GM20431 (cell line): ENCODE measurements around the gene DAAM1.

ENCODE experiments used
- in situ Hi-C: fragments of 300-500 bp; cut with MseI, MboI; formaldehyde crosslinking; loops from one replicate; pipeline ENCODE4 v1.15.0; 2020; ENCODE audit warnings: low sequenced_read_pairs; ENCODE audit not compliant: unreplicated experiment

DAAM1 gene

DNA sequence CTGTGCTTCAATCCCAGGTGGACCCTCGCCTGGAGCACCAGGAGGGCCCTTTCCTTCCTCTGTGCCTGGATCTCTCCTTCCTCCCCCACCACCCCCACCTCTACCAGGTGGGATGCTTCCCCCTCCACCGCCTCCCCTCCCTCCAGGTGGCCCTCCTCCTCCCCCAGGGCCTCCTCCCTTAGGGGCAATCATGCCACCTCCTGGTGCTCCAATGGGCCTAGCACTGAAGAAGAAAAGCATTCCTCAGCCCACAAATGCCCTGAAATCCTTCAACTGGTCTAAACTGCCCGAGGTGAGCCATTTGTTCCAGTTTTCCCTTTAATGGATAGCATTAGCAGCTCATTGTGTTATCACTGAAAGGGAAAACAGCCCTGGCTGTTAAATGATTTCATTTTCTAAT is 142.8 kb downstream of the DAAM1 start:
- in situ Hi-C loops, result no loop called here

DNA sequence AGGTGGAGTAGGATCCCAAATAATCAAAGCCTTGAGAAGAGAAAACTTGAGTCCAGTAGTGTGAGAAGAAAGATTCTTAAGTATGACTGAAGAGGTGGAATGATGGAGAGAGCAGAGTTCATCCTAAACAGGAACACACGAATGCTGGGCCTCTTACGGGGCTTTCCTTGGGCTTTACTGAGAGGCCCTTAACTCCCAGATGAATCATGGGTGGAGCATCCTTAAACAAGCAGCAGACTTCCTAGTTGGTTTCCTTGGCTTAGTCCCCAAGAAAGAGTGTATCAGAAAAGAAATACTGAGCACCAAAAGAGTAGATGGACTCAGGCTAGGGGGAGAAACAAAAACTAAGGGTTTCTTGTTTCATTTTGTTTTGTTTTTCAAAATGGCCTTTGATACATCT is 144.3 kb downstream of the DAAM1 start:
- in situ Hi-C loops, result no loop called here

DNA sequence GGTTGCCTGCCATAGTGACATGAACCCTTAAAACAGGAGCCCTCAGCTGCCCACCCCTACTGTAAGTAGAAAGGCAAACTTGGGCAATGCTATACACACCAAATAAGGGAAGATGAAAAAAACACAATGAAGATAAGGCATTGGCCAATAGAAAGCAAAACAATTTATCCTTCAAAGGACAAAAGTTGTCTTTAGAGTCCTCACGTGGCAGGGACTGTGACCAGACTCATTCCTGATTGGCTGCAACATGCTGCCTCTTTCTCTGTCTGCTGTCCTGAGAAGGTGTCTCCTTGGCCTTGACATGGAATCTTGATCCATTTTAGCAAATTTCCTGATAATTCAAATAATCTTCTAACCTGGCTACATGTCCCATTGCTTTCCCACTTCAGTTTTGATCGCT is 144.8 kb downstream of the DAAM1 start:
- in situ Hi-C loops, result no loop called here

DNA sequence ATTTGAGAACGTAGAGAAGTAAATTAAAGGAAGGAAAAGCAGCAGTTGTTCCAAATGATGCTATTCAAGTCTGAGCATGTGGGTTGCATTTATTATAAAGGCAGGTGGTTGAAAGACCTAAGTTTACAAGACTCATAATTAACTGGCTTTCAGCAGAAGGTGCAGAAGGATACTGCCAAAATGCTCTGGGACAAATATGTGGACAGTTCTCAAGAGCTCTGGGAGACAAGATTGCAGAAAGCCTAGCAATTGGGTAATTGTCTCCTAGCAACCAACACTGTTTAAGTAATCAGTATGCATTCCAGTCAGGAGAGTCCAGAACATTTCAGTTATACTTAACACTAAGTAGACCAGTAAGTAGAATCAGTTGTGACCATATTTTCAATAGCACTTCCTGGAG is 145.2 kb downstream of the DAAM1 start:
- in situ Hi-C loops, result no loop called here

DNA sequence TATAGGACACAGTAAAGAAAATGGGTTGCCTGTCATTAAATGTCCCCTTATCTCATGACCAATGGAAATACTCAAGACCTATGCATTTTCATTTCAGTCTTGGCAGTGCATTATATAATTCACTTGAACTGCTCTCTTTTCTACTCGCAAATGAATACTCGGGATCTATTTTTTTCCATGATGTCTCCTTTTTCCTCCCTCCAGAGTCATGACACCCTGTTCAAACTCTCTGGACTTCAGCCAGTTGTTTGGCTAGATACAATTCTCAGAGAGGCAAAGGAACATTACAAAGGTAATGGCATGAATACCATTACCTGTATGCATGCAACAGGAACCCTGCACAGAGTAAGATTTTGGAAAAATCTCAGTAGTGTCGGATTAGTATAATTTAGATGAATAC is 145.8 kb downstream of the DAAM1 start:
- in situ Hi-C loops, result no loop called here

DNA sequence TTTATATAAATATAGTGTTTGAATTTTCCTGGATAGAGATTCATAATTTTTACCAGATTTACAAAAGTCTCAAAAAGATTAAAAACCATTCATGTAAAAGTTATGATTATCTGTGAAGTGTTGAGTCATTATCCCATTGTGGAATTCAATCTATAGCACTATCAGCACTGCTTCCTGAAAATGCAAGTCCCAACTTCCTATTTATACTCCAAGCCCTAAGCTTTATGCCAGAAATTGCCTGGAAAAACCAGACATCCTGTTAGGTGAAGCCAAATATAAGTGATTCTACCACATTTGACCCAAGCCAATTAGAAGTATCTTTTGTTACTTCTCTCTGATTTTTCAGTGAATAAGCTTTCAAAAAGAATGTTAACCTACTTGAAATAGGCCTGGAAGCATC is 147.6 kb downstream of the DAAM1 start:
- in situ Hi-C loops, result no loop called here

DNA sequence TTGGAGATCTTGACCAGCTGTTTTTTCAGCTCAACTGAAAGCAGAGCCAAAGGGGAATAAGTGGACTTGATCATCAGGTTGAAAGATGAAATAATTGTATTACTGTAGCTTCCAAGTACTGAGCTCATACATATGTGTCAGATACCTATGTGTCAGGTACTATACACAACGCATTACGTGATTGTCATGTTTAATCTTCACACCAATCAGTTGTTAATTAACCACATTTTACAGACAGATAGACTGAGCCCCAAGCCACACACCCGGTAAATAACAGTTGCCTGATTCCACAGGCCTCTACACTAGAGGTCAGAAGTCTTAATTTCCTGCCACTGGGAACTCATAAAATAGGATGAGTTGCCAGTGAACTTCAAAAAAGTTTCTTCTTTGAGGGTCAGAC is 148.2 kb downstream of the DAAM1 start:
- in situ Hi-C loops, result no loop called here

DNA sequence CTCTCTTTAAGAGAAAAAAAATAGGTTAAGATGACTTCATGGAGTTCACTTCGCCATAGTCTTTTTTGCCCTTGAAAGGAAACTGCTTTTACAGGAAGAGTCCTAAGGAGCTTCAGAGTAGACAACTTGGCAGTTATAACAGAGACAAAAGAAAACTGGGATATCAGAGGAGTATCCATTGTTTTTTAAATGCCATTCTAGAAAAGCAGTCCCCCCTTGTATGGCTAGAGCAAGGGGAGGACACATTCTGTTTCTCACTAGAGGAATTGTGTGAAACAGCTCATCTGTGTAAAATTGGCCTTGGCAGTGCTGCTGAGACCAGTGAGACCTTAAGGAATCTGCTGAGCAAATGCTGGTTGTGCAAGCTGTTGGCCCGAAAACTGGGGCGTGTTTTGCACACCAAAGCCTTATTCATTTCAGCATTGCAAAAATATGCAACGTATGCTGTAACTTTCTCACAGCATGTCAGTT is 148.7 kb downstream of the DAAM1 start:
- in situ Hi-C loops, result no loop called here

DNA sequence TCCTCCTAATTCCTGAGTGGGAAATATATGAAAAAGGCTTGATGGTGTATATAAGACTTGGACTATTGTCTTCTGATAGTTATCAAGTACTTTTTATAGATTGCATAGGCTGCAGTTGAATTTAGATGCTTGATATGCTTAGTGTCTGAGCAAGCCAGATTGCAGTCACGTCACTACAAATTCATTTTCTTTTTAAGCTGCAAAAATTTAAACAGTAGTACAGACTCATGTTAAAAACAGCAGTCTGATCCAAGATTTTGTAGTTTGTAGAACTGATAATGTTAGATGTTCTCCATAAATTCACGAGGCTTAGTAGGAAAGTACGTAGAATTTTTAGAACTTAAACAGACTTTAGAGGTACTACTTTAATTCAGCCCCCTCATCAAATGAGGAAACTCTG is 150.3 kb downstream of the DAAM1 start:
- in situ Hi-C loops, result no loop called here

DNA sequence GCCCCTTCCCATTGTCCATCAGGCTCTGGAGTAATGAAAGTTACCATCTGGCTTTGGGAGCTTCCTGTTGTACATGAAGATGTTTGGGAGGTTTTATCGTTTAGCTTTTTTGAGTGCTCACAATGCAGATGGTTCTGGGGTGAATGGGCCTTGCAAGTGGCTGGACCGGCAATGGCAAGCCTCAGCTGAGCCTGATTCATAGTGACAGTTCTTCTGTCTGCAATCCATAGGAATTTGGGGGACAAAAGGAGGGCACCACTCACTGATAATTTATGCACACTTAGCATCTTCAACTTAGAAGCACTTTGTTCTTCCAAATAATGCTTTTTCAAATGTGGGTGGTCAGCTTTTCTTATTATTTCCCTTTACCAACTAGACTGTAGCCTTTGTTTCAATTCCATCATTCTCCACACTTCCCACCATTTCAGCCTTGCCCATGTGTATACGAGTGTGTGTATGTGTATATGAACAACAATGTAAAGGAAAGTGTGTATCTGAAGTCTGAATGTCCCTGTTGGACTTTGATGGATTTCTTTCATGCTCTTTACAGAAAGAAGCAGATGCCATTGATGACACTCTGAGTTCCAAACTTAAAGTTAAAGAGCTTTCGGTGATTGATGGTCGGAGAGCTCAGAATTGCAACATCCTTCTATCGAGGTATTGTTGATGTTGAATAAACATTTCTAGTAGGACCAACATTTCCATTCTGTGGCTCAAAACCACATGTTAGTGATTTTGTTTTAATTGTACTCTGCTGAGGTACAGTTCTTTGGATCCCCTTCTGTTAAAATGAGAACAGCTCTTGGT is 151.3 kb downstream of the DAAM1 start:
- in situ Hi-C loops, result no loop called here

DNA sequence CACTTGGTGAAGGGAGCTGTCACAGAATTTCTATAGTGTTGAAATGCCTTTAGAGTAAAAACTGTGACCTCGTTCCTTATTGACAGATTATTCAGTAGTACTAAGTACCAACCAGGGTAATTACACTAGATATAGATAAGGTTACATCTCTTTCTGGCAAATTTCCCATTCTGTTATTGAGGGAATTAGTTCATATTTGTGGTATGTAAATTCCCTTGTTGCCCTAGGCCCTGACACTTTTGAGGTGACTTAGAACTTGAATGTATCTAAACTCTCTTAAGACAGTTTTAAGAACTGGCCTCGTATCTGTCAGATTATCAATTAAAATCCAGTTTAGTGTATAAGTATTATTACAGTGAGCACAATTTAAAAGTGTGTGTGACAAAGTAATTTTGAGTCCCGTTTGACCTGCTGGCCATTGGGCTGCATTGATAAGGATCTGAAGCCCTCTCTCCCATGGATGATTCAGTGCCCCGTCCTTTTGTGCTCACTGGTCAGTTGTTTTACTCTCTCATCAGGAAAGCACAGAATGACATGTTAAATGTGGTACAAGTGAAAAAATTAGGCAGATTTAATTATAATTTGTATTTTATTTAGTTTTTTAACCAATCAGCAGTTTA is 153.5 kb downstream of the DAAM1 start:
- in situ Hi-C loops, result no loop called here

DNA sequence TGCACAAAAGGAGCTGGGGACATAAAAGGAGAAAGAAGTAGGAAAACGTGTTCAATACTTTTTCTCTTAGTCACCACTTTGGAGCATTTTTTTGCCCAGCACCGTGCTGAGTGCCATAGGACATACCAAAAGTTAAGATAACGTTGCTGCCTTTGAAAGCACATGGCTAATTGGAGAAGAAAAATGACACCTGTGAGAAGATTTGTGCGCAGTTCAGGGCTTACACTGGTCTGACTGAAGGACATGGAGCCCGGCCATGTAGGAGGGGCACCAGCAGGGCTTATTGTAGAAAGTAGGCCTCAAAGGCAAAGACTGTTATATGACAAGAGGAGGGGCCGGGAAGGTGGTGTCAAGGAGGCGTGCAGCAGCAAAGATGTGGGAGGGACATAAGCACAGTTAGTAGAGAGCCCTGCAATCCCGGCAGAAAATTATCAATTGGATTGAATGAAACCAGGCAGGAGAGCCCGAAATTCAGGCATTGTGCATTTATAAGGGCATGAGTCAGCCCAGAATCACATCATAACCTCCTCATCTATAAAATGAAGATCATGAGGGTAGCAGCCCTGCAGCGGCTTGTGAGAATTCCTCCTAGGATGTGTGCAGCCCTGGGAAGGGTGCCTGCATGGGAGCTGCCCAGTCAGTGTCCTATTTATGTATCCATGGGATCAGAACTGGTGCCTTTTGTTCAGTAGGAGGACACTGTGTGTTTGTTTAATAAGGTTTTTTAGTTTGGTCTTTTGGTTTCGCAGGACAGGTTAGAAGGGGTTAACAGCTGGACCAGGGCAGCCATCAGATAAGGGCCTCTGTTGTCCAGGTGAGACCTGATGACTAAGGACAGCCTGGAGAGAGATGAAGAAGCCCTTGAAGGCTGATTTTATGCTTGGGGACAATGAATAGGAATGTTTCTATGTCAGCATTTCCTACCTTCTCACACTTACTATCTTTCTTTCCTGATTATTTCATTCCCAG is 154.3 kb downstream of the DAAM1 start:
- in situ Hi-C loops, result no loop called here

DNA sequence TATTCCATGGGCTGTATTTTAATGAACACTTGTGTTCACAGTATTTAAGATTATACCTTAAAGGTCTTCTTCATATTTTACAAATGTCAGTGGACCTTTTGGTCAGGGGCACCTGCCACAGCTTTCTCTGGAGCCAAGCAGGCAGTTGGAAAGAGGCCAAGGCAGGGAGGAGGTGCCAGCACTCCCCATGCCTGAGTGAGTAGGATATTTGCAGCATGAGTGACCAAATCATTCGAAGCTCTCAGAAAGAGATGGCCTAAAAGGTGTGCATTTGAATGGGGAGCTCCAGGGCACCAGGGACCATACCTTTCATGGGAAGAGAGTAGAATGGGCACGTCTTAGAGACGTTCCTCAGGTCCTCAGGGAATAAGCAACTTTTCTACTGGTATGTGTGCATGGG is 155.1 kb downstream of the DAAM1 start:
- in situ Hi-C loops, result no loop called here

DNA sequence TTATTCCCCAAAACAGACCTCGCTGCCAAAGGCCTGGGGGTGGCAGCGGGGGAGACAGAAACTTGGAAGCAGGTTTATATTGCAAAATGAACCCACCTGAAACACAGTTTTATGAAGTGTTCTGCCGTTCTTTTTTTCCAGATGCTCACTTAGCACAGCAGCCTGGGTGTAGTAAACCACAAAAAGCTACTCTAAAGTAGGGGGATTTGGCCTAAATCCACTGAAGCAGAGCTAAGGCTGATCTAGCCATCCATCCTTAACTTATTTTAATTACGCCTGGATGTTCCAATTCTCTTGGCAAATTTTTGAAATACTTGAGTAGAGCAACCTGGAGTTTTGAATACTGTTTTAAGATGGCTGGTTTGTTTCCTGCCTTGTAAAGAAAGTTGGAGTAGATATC is 155.5 kb downstream of the DAAM1 start:
- in situ Hi-C loops, result no loop called here

DNA sequence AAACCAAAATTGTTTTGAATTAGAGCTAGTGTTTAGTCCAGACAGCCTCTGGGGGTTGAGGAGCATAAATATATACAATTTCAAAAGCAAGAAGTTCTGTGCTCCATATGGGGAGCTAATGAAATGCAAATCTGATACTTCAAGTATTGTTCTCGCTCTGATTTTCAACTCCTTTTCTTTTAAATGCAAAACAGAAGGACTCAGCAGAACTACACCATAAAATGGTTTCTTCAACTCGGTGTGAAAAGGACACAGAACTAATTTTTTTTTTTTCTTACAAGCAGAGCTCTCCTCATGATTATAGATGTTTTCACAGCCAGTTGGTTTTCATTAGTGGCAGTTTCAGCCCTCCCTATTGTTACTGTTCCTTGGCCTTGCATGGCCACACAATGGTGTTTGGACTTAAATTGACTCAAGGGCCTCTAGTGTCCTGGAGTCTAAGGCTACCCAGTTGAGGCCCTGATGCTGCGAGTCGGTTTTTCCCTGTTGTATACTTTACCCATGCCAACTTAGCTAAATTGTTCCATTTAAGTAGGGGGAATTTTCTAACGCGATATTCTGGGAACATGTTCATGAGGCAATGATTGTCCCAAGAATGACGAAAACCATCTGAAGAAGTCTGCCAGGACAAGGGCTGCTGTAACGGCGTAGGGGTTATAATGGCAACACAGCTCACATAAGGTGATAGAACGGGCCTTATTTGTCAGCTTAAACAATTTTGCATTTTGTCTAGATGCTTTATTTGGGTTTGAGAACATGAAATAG is 156.4 kb downstream of the DAAM1 start:
- in situ Hi-C loops, result no loop called here

DNA sequence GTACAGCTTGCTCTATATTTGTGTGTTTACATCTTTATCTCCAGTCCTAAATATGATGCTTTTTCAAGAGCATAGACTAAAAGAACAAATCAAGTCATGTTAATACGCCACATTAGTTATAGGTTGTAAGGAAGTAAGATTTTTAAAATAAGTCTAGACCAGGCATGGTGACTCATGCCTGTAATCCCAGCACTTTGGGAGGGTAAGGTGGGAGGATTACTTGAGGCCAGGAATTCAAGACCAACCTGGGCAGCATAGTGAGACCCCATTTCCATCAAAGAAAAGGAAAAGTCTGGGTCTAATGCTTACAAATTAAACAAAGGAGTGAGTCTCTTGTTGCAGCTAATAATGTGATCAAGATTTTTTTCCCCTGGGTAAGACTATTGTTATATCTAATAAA is 157.9 kb downstream of the DAAM1 start:
- in situ Hi-C loops, result no loop called here

DNA sequence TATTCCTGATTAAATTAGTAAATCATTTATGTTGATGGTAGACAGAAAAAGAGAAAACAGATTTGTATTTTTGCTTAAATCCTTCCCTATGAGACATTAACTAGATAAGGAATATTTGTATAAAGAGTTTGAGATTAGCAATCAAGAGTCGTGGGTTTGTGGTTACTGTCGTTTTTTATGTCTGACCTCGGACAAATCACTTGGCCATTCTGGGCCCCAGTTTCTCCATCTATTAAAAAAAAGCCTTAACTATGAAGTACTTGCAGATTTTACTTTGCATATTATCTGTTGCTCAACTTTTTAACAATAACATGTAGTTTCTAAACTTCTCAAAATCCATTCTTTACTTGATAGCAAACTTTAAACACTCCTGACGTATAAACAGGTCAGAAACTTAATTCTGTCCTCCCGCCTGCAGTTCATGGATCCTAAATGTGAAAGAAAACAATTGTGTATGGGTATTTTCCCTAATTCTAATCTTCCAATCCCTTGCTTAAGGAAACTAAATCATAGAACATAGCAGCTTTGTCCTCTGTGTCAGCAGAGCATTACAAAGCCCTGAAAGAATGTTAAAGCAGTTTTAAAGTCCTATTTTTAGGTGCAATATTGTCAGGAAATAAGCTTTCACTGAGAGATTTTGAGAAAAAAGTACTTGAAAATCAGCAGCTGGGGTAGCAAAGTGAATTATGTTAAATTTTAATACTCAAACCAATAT is 158.5 kb downstream of the DAAM1 start:
- in situ Hi-C loops, result no loop called here

DNA sequence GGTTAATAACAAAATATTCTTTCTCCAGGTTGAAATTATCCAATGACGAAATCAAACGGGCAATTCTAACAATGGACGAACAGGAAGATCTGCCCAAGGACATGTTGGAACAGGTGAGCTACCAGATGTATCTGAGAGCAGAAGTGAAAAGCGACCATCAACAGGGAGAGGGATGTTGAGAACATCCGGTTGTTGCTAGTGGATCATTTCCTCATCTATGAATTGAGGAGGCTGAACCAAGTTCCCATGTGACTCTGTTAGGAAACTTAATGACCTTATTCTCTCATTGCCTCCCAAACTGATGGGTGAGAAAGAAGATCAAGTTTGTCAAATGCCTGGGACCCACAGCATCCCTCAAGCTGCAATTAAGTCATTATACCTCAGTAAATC is 159.0 kb downstream of the DAAM1 start:
- in situ Hi-C loops, result no loop called here

DNA sequence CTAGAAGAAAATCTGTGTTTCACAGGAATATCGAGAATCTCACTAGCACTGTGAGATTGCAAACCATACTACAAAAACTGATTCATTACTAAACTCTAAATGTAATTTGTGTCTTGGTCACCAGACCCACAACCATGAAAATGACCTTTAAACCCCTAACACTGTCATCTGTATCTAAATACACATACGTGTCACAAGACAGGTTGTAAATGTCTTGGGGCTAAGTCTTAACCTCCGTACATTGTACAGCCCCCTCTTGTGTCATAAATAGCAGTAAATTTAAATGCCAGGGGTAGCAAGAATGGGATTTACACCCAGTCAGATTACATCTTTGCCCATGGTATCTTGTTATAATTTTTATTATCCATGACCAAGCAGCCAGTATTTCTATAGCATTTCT is 159.4 kb downstream of the DAAM1 start:
- in situ Hi-C loops, result no loop called here
